Lower leg skin (tissue), 3 donors: Measurements from ENCODE around the gene CEP170B.

Experiments used
- CTCF ChIP-seq, 3 donors: fragments of 450-650 bp; IDR thresholded peaks; one replicate each; pipeline ENCODE4 v1.5.1; 2016; ENCODE audit warnings: antibody characterized with exemption in 3 of 3, mild to moderate bottlenecking in 3 of 3, moderate library complexity in 2 of 3
- POLR2A ChIP-seq, 2 donors: fragments of 450-650 bp; IDR thresholded peaks; one replicate each; pipeline ENCODE4 v1.6.1; 2016 to 2017; ENCODE audit warnings: antibody characterized with exemption in 2 of 2, mild to moderate bottlenecking in 1 of 2, moderate library complexity in 1 of 2

DNA sequence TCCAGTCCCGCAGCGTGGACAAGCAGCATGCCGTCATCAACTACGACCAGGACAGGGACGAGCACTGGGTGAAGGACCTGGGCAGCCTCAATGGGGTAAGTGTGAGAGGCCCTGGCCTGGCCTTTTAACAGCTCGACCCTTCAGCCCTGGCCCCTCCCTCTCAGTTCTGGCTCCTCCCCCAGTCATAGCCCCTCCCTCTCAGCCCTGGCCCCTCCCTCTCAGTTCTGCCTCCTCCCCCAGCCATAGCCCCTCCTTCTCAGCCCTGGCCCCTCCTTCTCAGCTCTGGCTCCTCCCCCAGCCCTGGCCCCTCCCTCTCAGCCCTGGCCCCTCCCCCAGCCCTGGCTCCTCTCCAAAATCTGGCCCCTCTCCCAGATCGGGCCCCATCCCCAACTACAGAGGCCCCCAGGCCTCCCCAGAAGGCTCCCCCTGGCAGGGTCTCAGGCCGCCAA, 11.2 kb downstream of the CEP170B start:
- TF ChIP-seq CTCF (IDR thresholded peaks at IDR 0.05) (no peak), POLR2A (IDR thresholded peaks at IDR 0.05) (no peak)
